Vagina (tissue), 2 donors: ENCODE measurements around the gene FRMD4A.

Experiments
- POLR2AphosphoS5 ChIP-seq, 2 donors: sonication (generic); formaldehyde crosslinking; IDR thresholded peaks; one replicate each; pipeline ENCODE4 v1.9.0; 2017; ENCODE audit warnings: antibody characterized with exemption in 2 of 2, mild to moderate bottlenecking in 2 of 2, low read depth in 1 of 2; ENCODE audit not compliant: insufficient read depth in 1 of 2
- TF ChIP-seq, protein P1 (sequence below), 3 experiments: fragments of 450-650 bp in 2 of 3; fragments of 200-600 bp in 1 of 3; sonication (generic) in 1 of 3; IDR thresholded peaks; one replicate each; pipeline ENCODE4 v1.5.1; 2017 to 2019; ENCODE audit warnings: antibody characterized with exemption in 3 of 3, mild to moderate bottlenecking in 2 of 3, moderate library complexity in 2 of 3

DNA sequence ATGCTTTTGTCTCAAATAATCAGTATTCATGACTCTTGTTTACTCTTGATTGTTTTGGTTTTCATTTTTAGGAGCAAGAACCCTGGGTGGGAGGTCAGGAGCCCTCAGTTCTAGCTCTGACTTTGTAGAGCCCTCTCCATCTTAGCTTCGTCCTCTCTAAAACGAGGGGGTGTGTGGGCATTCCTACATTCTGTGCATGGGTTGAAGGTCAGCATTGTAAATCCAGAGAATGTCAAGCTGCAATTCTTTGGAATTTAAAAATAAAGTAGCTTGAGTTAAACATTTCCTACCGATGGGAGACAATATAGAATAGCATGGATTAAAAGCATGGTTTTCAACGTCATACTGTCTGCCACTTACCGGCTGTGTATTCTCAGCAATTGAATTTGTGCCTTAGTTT lies 615.6 kb downstream of the FRMD4A start:
- TF ChIP-seq, protein P1, sequence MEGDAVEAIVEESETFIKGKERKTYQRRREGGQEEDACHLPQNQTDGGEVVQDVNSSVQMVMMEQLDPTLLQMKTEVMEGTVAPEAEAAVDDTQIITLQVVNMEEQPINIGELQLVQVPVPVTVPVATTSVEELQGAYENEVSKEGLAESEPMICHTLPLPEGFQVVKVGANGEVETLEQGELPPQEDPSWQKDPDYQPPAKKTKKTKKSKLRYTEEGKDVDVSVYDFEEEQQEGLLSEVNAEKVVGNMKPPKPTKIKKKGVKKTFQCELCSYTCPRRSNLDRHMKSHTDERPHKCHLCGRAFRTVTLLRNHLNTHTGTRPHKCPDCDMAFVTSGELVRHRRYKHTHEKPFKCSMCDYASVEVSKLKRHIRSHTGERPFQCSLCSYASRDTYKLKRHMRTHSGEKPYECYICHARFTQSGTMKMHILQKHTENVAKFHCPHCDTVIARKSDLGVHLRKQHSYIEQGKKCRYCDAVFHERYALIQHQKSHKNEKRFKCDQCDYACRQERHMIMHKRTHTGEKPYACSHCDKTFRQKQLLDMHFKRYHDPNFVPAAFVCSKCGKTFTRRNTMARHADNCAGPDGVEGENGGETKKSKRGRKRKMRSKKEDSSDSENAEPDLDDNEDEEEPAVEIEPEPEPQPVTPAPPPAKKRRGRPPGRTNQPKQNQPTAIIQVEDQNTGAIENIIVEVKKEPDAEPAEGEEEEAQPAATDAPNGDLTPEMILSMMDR (IDR thresholded peaks at IDR 0.05): no peak
- no peak for TF ChIP-seq POLR2AphosphoS5 (IDR thresholded peaks at IDR 0.05; ENCODE audit: insufficient read depth in 1 of 2, low read depth in 1 of 2)
